G401 (cell line): Measurements from ENCODE around the gene TPPP2. TPM values are rescaled to one million over a fixed set of nuclear protein-coding genes. Genes with fewer than 3 reads are reported as not detected.
"Not testable (repeated sequence)": the region's sequence is repeated elsewhere in the genome, so short reads cannot be mapped to it uniquely, and the experiment has no call there.

ENCODE experiments used
- DNase-seq: peaks from one replicate; pipeline ENCODE4 v3.0.0-alpha.2; 2015; ENCODE audit warnings: low spot score
- in situ Hi-C: cut with HindIII; loops from 2 replicates; pipeline ENCODE4 v1.10.0; 2016; ENCODE audit warnings: low sequenced_read_pairs, mixed read lengths
- total RNA-seq: library from RNA; depleted of rRNA; stranded (reverse); fragments of >200 nt; shearing (Covaris generic); gene quantifications from 2 replicates; pipeline ENCODE4 v1.2.3, GENCODE V29; 2014; rRNA removed

The TPPP2 gene
- not detected in 2 replicates for total RNA-seq

GRCh38 chr14:21029917-21030316, at the start of gene TPPP2:
TSS of gene TPPP2 (plus strand) at chr14:21030217. CDS start at chr14:21030582, 365 bp downstream.
- DNase-seq: no peak
- in situ Hi-C loops: no loop called here

DNA sequence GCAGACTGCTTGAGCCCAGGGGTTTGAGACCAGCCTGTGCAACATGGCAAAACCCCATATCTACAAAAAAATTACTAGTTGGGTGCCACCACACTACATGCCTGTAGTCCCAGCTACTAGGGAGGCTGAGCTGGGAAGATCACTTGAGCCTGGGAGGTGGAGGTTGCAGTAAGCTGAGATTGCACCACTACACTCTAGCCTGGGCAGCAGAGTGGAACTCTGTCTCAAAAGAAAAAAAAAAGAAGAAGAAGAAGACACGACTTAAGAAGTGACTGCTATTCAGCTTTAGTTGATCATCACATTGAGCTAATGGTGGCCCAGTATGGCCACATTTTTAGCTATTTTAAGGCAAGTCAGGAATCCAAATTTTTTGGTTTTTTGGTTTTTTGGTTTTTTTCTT, 49.1 kb upstream of the TPPP2 start:
- in situ Hi-C loops: no loop called here
- no peak for DNase-seq

GRCh38 chr14:20982646-20983369, 47.2 kb upstream of the TPPP2 start:
- in situ Hi-C loops: no loop called here
- no peak for DNase-seq

DNA sequence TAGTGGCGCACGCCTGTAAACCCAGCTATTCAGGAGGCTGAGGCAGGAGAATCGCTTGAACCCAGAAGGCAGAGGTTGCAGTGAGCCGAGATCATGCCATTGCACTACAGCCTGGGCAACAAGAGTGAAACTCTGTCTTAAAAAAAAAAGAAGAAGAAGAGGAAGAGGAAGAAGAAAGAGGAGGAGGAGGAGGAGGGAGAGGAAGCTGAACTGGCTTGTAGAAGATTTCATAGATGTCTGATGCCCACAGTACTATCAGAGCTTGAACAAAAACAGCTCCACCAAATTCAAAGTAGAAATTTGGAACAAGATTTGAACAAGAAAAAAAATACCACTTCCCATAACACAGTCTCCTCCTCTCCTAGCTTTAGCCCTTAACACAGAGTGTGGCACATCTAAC, 44.4 kb upstream of the TPPP2 start:
- DNase-seq, in situ Hi-C loops: not testable (repeated sequence)

DNA sequence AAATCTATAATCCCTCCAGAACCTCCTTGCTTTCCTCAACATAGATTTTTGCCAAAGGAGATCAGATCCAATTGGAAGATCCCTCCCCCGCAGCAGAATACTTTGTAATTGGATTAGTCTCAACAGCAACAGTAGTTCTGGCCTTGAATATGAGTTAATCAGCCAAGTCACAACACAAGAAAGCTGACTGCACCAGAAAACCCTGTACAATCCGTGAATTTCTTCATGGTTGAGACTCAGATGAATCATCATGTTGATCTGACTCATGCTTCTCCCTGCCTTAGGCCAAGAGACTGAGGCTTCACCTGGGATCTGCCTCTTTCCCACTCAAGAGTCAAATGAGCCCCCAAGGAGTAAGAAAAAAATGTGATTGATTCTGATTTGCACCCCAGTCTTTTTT, 43.2 kb upstream of the TPPP2 start:
- in situ Hi-C loops: no loop called here
- no peak for DNase-seq

DNA sequence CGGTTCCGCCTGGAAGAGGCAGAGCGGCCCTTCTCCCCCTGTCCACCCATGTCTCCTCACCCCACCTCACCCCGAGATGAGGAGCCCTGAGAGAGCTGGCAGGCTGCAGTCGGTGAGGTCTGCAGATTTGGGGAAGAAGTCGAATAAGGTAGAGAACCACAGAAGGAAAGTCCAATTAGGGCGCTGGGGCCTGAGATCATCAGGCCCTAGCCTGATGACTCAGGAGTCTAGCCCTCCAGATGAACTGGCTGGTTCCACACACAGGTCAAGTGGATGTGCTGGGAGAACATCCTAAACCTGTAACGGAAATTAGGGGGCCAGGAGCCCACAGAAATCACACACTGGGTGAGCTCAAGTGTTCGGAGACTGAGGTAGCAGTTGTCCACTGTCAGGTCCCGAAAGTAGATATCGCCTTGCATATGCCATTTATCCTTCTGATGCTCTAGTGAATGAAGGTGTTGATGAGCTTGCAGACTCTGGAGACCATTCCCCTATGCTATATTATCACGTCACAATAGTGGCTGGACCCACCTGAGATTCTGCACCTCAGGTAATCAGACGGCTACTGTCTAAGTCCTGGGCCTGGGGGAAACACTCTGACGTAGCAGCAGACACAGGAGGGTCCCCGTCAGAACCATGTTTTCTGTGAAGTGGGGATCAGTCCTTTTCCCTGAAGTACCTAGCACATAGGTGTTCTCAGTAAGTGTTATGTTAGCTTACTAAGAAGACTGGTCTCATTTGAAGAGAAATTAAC, 41.1 kb upstream of the TPPP2 start:
- no peak for DNase-seq
- in situ Hi-C loops: no loop called here

DNA sequence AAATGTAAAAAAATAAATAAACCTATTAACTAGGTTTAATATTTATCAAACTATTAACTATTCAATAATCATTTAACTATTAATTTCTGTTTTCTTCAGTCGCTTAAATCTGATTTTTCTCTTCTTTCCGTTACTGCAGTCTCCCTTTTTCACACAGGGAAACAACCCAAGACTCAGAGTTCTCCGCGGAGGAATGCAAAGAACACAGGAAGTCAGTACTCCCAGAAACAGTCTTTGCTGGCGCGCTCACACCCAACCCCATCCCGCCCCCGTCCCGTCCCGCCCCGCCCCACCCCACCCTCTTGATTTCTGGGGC, 40.6 kb upstream of the TPPP2 start:
- DNase-seq: no peak
- in situ Hi-C loops: no loop called here

DNA sequence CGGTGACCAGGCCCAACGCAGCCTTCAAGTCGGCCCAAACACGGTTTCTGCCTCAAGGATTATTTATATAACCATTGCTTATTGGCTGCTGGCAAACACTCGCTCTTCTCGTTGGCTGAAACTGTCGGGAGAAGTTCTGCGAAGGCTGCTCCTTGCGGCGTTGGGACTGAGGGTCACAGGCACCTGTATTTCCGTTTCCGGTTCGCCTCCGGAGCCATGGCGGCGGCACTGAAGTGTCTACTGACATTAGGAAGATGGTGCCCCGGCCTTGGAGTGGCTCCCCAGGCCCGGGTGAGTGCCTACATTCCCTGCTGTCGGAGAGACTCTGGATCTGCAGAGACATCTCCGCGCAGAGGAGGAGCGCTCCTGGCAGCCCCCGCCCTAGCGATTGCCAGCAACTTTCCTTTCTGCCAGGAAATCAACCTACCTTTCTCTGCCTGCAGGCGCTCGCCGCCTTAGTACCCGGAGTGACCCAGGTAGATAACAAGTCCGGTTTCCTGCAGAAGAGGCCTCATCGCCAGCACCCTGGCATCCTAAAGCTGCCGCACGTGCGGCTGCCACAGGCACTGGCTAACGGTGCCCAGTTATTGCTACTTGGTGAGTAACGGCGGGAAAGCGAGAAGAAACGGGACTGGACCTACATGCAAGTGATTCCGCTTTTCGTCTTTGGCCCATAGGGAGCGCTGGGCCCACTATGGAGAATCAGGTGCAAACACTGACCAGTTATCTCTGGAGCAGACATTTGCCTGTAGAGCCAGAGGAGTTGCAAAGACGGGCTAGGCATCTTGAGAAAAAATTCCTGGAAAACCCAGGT, 40.0 kb upstream of the TPPP2 start, which contains the start of gene METTL17:
Gene METTL17 (plus strand): TSS at position 194 of the 814 bp plus-strand sequence. CDS start 23 bp downstream, at position 217.
- in situ Hi-C loops: no loop called here
- peak; percentile 97 for DNase-seq

DNA sequence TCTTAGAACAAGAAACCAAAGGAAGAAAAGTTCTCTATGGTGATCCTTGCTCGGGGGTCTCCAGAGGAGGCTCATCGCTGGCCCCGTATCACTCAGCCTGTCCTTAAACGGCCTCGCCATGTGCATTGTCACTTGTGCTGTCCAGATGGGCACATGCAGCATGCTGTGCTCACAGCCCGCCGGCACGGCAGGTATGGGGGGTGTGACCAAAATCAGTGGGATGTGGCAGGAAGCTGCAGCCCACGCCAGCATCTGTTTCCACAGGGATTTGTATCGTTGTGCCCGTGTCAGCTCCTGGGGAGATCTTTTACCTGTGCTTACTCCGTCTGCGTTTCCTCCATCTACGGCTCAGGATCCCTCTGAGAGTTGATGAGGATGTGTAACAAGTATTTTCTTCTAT, 33.5 kb upstream of the TPPP2 start:
- in situ Hi-C loops: no loop called here
- no peak for DNase-seq

GRCh38 chr14:20997115-20997514, 32.9 kb upstream of the TPPP2 start:
- DNase-seq: no peak

DNA sequence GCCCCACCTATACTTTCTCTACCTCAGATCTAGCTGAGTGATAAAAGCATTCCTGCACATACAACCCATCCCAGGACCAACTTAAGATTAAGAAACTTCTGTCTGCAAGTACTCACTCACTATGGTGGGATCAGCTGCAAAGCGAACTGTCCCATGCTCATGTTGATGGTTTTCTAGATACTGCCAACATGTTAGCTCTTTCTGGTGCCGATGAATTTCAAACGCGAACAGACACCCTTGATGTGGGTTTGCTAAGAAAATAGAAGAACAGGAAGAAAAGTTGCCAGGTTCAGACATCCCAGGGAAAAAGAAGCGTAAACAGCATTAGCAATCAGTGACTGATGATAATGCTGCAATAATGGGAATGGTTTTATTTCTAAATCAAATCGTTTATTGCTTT, 32.5 kb upstream of the TPPP2 start:
- in situ Hi-C loops: no loop called here
- no peak for DNase-seq

More at GRCh38 chr14:20997115-20997514, 32.9 kb upstream of the TPPP2 start:
- in situ Hi-C loops: no loop called here

GRCh38 chr14:20998139-20998538, 31.9 kb upstream of the TPPP2 start:
- no peak for DNase-seq
- in situ Hi-C loops: no loop called here

DNA sequence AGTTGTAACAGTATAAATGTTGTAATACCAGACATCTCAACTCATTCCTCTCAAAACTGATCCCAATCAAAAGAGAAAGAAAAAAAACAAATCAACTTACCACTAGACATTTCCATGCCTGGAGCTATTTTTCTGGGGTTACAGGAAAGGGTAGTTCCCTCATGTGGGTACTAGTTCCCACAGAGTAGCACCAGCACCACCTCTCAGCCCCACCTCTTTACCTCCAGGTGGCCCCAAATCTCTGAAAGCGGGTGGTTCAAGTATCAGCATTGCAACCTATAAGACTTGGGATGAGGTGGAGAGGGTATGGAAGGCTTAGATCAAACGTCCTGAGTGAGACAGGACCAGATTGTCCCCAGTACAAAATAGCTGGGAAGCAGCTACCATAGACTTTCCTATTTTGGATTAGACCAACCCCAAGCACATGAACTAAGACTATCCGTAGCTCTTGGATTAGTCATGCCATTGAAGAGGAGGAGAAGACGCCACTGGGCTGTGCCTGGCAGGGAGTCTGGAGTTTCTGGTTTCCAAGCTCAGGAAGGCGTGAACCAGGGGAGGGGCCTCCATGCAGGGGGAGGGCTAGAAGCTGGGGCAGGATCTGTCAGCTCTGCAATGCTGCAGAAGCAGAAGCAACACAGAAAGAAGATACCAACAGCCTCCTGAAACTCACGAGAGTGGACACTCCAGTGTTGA, 31.2 kb upstream of the TPPP2 start, which contains the start of gene SLC39A2:
Gene SLC39A2 (plus strand): TSS at position 620 of the 693 bp plus-strand sequence. CDS start 154 bp downstream, outside the sequence.
- in situ Hi-C loops: no loop called here
- DNase-seq: no peak

DNA sequence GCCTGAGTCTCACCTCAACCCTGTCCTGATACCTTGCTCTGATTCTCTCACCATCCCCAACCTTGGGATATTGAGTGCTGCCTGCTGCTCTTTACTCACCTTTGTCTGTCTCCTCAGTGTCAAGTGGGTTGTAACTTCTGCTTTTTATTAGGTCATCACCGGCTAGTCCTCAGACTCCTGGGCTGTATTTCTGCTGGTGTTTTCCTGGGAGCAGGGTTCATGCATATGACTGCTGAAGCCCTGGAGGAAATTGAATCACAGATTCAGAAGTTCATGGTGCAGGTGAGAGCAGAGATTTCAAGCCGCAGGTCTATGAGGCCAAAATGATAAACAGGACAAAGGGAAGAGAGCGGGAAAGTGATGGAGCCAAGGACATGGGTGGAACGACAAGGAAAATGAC, 30.4 kb upstream of the TPPP2 start:
- in situ Hi-C loops: no loop called here
- DNase-seq: no peak

GRCh38 chr14:21001218-21001617, 28.8 kb upstream of the TPPP2 start:
- DNase-seq: no peak
- in situ Hi-C loops: no loop called here

- DNase-seq: no peak
- in situ Hi-C loops: no loop called here
Observed at GRCh38 chr14:21003788-21004346, 26.1 kb upstream of the TPPP2 start.

DNA sequence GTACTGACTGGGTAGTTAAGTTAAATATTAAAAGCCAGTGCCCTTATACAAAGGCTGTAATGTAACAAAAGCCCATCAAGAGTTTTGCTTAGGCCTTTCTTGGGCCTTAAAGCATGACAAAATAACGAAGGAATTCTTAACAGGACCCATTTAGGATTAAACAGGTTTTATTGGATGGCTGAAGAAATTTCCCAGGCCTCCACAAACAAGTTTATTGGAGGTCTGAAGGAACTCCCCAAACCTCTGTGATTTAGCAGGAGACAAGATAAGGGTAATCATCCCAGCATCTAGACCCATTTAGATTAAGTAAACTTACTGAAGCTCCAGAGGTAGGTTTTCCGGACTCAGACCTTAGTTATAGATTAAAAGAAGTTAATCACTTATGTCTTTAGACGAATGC, 20.3 kb upstream of the TPPP2 start:
- DNase-seq, in situ Hi-C loops: not testable (repeated sequence)

GRCh38 chr14:21011136-21011535, 18.9 kb upstream of the TPPP2 start:
- in situ Hi-C loops: no loop called here
- no peak for DNase-seq

GRCh38 chr14:21014761-21015190, 15.2 kb upstream of the TPPP2 start:
- in situ Hi-C loops: no loop called here
- peak; percentile 94 for DNase-seq
